VCaP (cell line): ENCODE measurements around the gene LNPK.
"Not testable (repeated sequence)": the region's sequence is repeated elsewhere in the genome, so short reads cannot be mapped to it uniquely, and the experiment has no call there.

Source experiments
- H3K27ac ChIP-seq: fragments of 450-650 bp; 2 replicates; pipeline ENCODE4 v1.5.1; 2017
- TF ChIP-seq, protein P1 (sequence below): fragments of 450-650 bp; conservative IDR thresholded peaks from 2 replicates; pipeline ENCODE4 v1.5.1; 2017; ENCODE audit warnings: mild to moderate bottlenecking, moderate library complexity

Gene LNPK

DNA sequence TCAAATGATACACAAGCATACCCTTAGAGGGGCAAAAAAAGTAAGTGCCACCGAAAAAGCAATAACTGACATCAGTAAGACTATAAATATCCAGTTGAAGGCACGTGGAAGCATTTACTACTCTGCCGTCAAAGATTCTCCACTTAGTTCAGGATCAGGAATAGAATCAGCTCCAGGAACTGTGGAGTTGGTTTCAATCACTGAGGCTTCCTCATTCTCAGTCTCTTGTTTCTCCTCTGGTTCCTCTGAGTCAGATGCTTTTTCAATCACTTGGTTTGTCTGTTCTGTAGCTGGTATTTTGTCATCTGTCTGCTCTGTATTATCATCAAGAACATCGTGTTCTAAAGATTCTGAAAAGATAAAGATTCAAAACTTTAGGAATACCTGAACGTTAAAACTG, 72.2 kb downstream of the LNPK start:
- TF ChIP-seq, protein P1, sequence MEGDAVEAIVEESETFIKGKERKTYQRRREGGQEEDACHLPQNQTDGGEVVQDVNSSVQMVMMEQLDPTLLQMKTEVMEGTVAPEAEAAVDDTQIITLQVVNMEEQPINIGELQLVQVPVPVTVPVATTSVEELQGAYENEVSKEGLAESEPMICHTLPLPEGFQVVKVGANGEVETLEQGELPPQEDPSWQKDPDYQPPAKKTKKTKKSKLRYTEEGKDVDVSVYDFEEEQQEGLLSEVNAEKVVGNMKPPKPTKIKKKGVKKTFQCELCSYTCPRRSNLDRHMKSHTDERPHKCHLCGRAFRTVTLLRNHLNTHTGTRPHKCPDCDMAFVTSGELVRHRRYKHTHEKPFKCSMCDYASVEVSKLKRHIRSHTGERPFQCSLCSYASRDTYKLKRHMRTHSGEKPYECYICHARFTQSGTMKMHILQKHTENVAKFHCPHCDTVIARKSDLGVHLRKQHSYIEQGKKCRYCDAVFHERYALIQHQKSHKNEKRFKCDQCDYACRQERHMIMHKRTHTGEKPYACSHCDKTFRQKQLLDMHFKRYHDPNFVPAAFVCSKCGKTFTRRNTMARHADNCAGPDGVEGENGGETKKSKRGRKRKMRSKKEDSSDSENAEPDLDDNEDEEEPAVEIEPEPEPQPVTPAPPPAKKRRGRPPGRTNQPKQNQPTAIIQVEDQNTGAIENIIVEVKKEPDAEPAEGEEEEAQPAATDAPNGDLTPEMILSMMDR, result no peak
- peak overlapping the region; percentile 48 for H3K27ac ChIP-seq

DNA sequence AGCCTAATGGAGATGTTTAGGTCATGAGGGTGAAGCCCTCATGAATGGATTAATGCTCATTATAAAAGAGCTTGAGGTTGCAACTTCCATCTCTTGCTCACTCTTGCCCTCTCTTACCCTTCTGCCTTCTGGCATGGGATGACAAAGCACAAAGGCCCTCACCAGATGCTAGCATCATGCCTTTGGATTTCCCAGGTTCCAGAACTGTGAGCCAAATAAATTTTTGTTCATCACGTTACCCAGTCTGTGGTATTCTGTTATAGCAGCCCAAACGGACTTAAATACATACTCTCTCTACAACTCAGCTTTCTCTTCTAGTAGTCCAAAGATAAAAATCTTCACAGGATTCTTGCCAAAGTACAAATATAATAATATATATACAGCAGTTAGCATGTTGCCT, 75.8 kb downstream of the LNPK start:
- H3K27ac ChIP-seq, result no peak overlapping the region
- TF ChIP-seq, protein P1, result no peak

DNA sequence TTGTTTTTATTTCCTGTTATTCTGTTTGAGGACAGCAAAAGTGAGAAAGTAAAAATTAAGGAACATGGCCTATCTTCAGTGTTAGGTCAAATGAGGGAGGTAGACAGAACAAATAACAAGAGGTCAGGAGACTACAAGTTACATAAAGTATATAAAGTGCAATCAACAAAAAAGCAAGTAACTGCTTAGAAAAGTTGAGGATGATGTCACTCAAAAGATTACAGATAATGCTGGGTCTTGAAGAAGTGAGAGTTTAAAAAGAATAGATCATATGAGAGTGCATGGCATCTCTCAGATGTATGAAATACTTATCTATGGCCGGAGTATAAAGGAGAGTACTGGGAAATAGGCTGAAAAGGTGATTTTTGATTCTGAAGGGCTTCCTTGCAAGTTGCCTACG, 79.9 kb downstream of the LNPK start:
- H3K27ac ChIP-seq, result no peak overlapping the region
- TF ChIP-seq, protein P1, result no peak

DNA sequence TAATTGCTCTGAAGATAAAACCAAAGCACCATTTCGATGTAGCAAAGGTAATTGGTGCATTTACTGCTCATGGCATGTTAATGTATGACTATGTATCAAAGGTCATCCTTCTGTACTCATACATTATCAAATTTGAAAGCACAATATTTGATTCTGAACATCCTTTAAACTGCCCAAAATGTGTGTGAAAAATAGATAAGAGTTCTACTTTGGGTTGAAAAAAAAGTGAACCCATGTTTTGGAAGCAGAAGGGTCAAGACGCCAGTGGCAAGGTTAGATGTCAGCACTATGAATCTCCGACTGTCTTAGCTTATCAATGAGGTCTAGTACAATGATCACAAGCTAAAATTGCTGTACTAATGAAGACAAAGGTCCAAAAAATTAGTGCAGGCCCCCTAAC, 83.1 kb downstream of the LNPK start:
- TF ChIP-seq, protein P1, result no peak
- no peak overlapping the region for H3K27ac ChIP-seq

DNA sequence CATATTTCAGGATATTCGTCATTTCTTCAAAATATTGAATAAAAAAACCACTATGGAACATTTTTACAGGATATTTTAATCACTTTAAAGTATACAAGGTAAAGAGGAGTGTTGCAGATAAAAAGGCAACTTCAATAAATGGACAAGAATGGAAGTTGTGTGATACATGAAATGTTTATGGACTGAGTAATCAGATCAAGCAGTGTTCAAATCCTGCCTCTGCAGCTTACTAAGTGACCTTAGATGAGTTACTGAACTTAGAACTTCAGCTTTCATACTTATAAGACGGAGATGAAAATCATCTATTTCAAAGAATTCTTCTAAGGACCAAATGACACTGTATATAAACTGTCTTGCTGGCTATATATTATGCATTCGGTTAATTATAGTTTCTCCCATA, 87.2 kb downstream of the LNPK start:
- no peak overlapping the region for H3K27ac ChIP-seq
- TF ChIP-seq, protein P1, result no peak

DNA sequence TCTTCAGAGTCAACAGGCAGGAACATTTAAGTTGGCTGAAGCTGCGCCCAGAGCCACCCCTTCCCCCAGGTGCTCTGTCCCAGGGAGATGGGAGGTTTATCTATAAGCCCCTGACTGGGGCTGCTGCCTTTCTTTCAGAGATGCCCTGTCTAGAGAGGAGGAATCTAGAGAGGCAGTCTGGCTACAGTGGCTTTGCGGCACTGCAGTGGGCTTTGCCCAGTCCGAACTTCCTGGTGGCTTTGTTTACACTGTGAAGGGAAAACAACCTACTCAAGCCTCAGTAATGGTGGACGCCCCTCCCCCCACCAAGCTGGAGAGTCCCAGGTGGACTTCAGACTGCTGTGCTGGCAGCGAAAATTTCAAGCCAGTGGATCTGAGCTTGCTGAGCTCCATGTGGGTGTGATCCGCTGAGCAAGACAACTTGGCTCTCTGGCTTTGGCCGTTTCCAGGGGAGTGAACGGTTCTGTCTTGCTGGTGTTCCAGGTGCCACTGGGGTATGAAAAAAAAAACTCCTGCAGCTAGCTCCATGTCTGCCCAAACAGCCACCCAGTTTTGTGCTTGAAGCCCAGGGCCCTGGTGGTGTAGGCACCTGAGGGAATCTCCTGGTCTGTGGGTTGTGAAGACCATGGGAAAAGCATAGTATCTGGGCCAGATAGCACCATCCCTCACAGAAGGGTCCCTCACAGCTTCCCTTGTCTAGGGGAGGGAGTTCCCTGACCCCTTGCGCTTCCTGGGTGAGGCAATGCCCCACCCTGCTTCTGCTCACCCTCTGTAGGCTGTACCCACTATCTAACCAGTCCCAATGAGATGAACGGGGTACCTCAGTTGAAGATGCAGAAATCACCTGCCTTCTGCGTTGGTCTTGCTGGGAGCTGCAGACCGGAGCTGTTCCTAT, 88.0 kb downstream of the LNPK start:
- not testable (repeated sequence) for H3K27ac ChIP-seq

DNA sequence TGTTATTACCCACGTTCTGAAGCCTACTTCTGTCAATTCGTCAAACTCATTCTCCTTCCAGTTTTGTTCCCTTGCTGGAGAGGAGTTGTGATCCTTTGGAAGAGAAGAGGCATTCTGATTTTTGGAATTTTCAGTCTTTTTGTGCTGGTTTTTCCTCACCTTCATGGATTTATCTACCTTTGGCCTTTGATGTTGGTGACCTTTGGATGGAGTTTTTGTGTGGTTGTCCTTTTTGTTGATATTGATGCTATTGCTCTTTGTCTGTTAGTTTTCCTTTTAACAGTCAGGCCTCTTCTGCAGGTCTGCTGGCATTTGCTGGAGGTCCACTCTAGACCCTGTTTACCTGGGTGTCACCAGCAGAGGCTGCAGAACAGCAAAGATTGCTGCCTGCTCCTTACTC, 88.8 kb downstream of the LNPK start:
- not testable (repeated sequence) for H3K27ac ChIP-seq

DNA sequence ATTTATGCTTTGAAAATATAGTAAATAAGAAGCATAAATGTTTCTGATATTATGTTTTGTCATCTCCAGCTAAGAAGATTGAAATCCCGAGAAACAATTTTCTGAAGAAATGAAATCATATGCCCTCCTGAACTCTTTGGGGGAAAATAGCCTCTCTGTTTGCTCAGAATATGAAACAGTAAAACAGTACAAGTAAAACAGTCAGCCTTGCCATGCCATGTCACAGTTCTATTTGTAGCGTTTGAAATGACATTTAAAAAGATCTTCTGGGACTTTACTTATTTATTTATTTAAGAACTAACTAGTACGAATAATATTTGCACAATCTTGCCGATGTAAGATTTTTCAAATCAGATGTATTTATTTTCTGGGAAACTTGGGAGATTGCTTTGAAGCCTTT, 98.0 kb downstream of the LNPK start:
- TF ChIP-seq, protein P1, result no peak
- no peak overlapping the region for H3K27ac ChIP-seq
